Fibroblast of lung (primary cell): ENCODE measurements around the gene FAAP100. TPM values are rescaled to one million over a fixed set of nuclear protein-coding genes. Genes with fewer than 3 reads are reported as not detected.

ENCODE experiments used
- DNase-seq, 2 donors: peaks; one replicate each; pipeline versions ENCODE4 v3.0.0 to v3.0.0-alpha.2; 2010; ENCODE audit warnings: low read depth in 2 of 2
- H2AFZ ChIP-seq: 2 replicates; pipeline ENCODE4 v1.5.1; 2012; ENCODE audit warnings: low read length, control low read depth, inconsistent platforms
- H3K27ac ChIP-seq: 2 replicates; pipeline ENCODE4 v1.5.1; 2011; ENCODE audit warnings: low read length, control low read depth; ENCODE audit not compliant: insufficient read depth
- H3K27me3 ChIP-seq: 2 replicates; pipeline ENCODE4 v1.5.1; 2011; ENCODE audit warnings: mild to moderate bottlenecking, low read length; ENCODE audit not compliant: control insufficient read depth, insufficient read depth
- H3K36me3 ChIP-seq: 2 replicates; pipeline ENCODE4 v1.5.1; 2011; ENCODE audit warnings: low read length; ENCODE audit not compliant: control insufficient read depth, insufficient read depth
- H3K4me1 ChIP-seq: 2 replicates; pipeline ENCODE4 v1.5.1; 2011; ENCODE audit warnings: low read length; ENCODE audit not compliant: control insufficient read depth, insufficient read depth; ENCODE audit errors: extremely low read depth
- H3K4me2 ChIP-seq: 2 replicates; pipeline ENCODE4 v1.5.1; 2011; ENCODE audit warnings: low read length, control low read depth; ENCODE audit not compliant: insufficient read depth; ENCODE audit errors: extremely low read depth
- H3K4me3 ChIP-seq, 4 experiments: fragments of 200-600 bp in 1 of 4; sonication (generic) in 1 of 4; replicated peaks in 1 of 4; 2 replicates each; pipeline ENCODE4 v1.5.1; 2011 to 2016; ENCODE audit warnings: low read length in 4 of 4, low read depth in 3 of 4, mild to moderate bottlenecking in 3 of 4, control low read depth in 2 of 4, inconsistent platforms in 1 of 4, mixed read lengths in 1 of 4; ENCODE audit not compliant: insufficient read depth in 1 of 4; ENCODE audit errors: control extremely low read depth in 1 of 4
- H3K79me2 ChIP-seq: 2 replicates; pipeline ENCODE4 v1.5.1; 2012; ENCODE audit warnings: mild to moderate bottlenecking, low read length, inconsistent platforms; ENCODE audit not compliant: control insufficient read depth, insufficient read depth
- H3K9ac ChIP-seq: 2 replicates; pipeline ENCODE4 v1.5.1; 2011; ENCODE audit warnings: mild to moderate bottlenecking, low read length, control low read depth; ENCODE audit not compliant: insufficient read depth
- H3K9me3 ChIP-seq: 2 replicates; pipeline ENCODE4 v1.5.1; 2012; ENCODE audit warnings: low read depth, low read length; ENCODE audit not compliant: control insufficient read depth, insufficient read depth
- H4K20me1 ChIP-seq: 2 replicates; pipeline ENCODE4 v1.5.1; 2011; ENCODE audit warnings: low read length; ENCODE audit not compliant: control insufficient read depth, insufficient read depth; ENCODE audit errors: extremely low read depth
- CTCF ChIP-seq, 2 donors: IDR thresholded peaks in 1 of 2; conservative IDR thresholded peaks in 1 of 2; 1 replicate in 1 of 2; 2 replicates in 1 of 2; pipeline ENCODE4 v1.5.1; 2011 to 2012; ENCODE audit warnings: low read length in 2 of 2, control low read depth in 1 of 2, inconsistent platforms in 1 of 2, low read depth in 1 of 2, mild to moderate bottlenecking in 1 of 2
- EZH2 ChIP-seq: IDR thresholded peaks from 2 replicates; pipeline ENCODE4 v1.5.1; 2012; ENCODE audit warnings: low read length, control low read depth, mild to moderate bottlenecking; ENCODE audit errors: missing control alignments
- polyA plus RNA-seq, 2 donors: library from polyadenylated mRNA; depleted of rRNA in 1 of 2; stranded (reverse) in 1 of 2; unstranded in 1 of 2; fragments of >200 nt; gene quantifications; 2 replicates each; pipeline ENCODE4 v1.2.1, GENCODE V29; 2011 to 2012; ENCODE audit warnings: missing spikeins in 1 of 2
- total RNA-seq: library from RNA; depleted of rRNA; stranded (reverse); fragments of >200 nt; gene quantifications from 2 replicates; pipeline ENCODE4 v1.2.1, GENCODE V29; 2014

Gene FAAP100
- total and polyA plus RNA-seq, 2 donors (not counting 1 experiment from before 2014, with no cell fraction given), result 6.7 to 10.4 TPM

- no peak for DNase-seq
Observed at GRCh38 chr17:81503619-81504018, 48.5 kb downstream of the FAAP100 start.

GRCh38 chr17:81502471-81503017 is 49.6 kb downstream of the FAAP100 start:
- peaks cover 2% of the 10 kb centered on the region for H3K27me3 ChIP-seq

More at GRCh38 chr17:81503619-81504018, 48.5 kb downstream of the FAAP100 start:
- Histone ChIP-seq H4K20me1 (peaks cover under 1% of the 10 kb centered on the region), H3K36me3 (no peaks in the 10 kb centered on the region), H3K4me2 (no peak overlapping the region), H3K4me3 (no peak overlapping the region), H2AFZ (no peak overlapping the region), H3K27me3 (no peaks in the 10 kb centered on the region), H3K4me1 (no peaks in the 10 kb centered on the region), H3K27ac (no peak overlapping the region), H3K9ac (no peak overlapping the region), H3K79me2 (peaks cover under 1% of the 10 kb centered on the region), H3K9me3 (no peaks in the 10 kb centered on the region)
- no peak for TF ChIP-seq CTCF (conservative IDR thresholded peaks at IDR 0.05 in 1 of 2, IDR thresholded peaks at IDR 0.05 in 1 of 2; ENCODE audit: low read depth in 1 of 2, low read length in 2 of 2)
- no peak for TF ChIP-seq EZH2

GRCh38 chr17:81500047-81500446 is 52.1 kb downstream of the FAAP100 start:
- no peaks in the 10 kb centered on the region for H3K79me2 ChIP-seq
- no peak for DNase-seq
- H3K9me3 ChIP-seq, result no peaks in the 10 kb centered on the region
- no peak for TF ChIP-seq CTCF (conservative IDR thresholded peaks at IDR 0.05 in 1 of 2, IDR thresholded peaks at IDR 0.05 in 1 of 2; ENCODE audit: low read depth in 1 of 2, low read length in 2 of 2)
- TF ChIP-seq EZH2, result no peak
- no peaks in the 10 kb centered on the region for H3K36me3 ChIP-seq
- H2AFZ ChIP-seq, result no peak overlapping the region
- H3K4me2 ChIP-seq, result no peak overlapping the region
- H3K27ac ChIP-seq, result no peak overlapping the region
- H3K9ac ChIP-seq, result no peak overlapping the region
- no peak overlapping the region for H3K4me3 ChIP-seq
- H4K20me1 ChIP-seq, result no peaks in the 10 kb centered on the region
- H3K27me3 ChIP-seq, result peaks cover 2% of the 10 kb centered on the region
- no peaks in the 10 kb centered on the region for H3K4me1 ChIP-seq

More at GRCh38 chr17:81502471-81503017, 49.6 kb downstream of the FAAP100 start:
- Histone ChIP-seq H3K9ac (no peak overlapping the region), H2AFZ (no peak overlapping the region), H3K4me3 (no peak overlapping the region), H3K9me3 (no peaks in the 10 kb centered on the region), H3K4me1 (no peaks in the 10 kb centered on the region), H4K20me1 (no peaks in the 10 kb centered on the region), H3K4me2 (no peak overlapping the region), H3K36me3 (no peaks in the 10 kb centered on the region), H3K27ac (no peak overlapping the region), H3K79me2 (no peaks in the 10 kb centered on the region)
- no peak for DNase-seq
- TF ChIP-seq CTCF (conservative IDR thresholded peaks at IDR 0.05 in 1 of 2, IDR thresholded peaks at IDR 0.05 in 1 of 2; ENCODE audit: low read depth in 1 of 2, low read length in 2 of 2) (no peak), EZH2 (no peak)
